ENCODE results near the gene TCTN1.
A peak's percentile ranks its signal among the peaks of the same experiment; 100 is the strongest.
"Not testable (repeated sequence)": the region's sequence is repeated elsewhere in the genome, so short reads cannot be mapped to it uniquely, and the experiment has no call there.

The TCTN1 gene

DNA sequence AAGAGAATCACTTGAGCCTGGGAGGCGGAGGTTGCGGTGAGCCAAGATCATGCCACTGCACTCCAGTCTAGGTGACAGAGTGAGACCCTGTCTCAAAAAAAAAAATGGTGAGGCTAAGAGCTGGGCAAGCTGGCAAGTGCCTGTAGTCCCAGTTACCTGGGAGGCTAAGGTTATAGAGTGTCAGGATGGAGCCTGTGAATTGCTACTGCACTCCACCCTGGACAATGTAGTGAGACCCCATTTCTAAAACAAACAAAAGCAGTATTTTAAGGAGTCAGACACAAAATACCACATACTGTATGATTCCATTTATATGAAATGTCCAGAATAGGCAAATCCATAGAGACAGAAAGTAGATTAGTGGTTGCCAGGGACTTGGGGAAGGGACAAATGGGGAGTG is 26.8 kb upstream of the TCTN1 start:
- DNase-seq: not testable (repeated sequence)

DNA sequence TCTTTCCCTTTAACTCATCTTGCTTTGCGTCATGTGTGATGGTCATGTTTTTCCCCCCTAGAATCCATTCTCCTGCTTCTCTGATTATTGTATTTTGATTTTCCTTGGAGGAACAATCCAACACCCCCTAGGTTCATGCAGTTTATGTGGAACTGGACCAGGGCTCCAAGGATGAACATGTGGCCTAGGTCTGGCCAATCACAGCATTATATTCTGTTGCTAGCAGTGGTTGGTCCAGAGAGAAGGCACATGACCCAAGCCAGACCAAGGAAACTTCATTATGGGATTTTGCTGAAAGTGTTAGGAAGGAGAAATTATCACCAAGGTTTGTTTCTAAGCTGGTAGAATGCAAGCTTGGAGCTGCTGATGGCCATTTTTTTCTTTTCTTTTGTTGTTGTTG is 23.9 kb upstream of the TCTN1 start:
- DNase-seq: no peak

DNA sequence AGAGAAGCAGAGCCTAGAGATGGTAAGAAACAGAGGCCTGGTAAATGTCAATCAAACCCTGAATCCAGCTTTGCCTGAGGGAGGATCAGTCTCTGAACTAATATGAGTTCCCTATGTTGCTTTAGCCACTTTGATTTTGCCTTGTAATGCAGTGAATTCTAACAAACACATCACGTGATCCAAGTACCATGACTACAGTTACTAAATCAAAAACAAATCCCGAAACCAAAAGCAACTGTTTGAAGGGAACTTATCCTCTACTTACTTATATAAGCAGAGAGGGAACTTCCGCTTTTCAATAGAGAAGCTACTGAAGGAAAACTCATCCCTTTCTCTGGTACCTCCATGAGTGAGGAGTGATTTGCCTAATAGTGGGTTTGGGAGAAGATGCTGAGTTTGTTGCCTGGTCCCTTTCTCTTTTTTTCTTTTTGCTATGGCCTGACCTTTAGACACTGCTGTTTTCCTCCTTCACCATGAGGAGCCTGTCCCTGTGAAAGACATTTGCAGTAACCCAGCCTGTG is 23.1 kb upstream of the TCTN1 start:
- peak in 1 of 2 donors; percentile 82 for DNase-seq

DNA sequence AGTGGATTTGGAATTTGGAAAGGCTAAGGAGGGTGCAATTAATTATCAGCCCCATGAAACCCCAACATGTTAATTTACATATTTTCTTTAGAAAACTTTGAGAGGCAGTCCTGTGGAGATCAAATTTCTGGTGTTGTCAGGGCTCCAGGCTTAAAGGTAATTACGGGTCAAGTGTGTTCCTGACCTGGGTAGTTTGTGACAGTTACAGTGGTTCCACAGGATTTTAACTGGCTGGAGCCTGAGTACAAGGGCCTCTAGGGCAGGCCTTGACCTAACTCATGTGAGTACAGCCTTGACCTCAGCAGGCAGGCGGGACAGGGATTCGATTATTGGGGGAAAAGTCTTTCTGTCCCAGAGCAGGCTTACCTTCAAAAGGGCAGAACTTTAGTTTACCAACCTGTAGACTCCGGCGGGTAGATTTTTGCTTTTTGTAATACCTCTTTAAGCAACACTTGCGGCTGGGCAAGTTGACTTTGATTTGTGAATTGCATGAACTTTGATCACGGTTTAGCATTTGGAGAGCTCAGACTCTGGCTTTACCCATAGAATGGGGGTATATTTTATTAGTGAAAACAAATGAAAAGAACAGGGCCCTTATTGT is 22.4 kb upstream of the TCTN1 start:
- no peak for DNase-seq

DNA sequence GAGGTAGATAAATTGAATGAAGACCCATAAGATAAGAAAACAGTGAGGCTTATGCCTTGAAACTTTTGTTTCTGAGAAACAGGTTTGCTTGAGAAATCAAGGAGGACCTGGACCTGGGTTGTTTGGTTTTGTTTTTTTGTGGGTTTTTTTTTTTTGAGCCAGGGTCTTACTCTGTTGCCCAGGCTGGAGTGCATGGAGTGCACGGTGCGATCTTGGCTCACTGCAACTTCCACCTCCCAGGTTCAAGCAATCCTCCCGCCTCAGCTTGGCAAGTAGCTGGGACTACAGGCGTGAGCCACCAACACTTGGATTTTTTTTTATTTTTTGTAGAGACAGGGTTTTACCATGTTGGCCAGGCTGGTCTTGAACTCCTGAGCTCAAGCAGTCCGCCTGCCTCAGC is 21.9 kb upstream of the TCTN1 start:
- no peak for DNase-seq

DNA sequence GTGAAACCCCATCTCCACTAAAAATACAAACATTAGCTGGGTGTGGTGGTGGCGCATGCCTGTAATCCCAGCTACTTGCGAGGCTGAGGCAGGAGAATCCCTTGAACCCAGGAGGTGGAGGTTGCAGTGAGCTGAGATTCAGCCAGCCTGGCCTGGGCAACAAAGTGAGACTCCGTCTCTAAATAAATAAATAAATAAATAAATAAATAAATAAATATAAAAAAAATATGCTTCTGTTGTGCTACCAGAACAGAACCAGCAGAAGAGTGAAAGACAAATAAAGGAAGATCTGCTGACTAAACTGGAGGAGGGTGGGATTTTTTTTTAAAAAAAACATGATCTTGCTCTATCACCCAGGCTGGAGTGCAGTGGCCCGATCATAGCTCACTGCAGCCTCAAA is 21.0 kb upstream of the TCTN1 start:
- DNase-seq: not testable (repeated sequence)

DNA sequence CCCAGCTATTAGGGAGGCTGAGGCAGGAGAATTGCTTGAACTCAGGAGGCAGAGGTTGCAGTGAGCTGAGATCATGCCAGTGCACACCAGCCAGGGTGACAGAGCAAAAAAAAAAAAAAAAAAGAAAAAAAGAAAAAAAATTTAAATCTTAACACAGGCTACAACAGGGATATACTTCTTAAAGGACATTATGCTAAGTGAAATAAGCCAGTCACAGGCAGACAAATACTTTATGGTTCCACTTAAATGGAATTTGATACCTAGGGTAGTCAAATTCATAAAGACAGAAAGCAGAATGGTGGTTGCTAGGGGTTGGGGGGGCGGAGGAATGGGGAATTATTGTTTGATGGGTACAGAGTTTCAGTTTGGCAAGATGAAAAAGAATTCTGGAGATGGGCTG is 16.0 kb upstream of the TCTN1 start:
- no peak for DNase-seq

DNA sequence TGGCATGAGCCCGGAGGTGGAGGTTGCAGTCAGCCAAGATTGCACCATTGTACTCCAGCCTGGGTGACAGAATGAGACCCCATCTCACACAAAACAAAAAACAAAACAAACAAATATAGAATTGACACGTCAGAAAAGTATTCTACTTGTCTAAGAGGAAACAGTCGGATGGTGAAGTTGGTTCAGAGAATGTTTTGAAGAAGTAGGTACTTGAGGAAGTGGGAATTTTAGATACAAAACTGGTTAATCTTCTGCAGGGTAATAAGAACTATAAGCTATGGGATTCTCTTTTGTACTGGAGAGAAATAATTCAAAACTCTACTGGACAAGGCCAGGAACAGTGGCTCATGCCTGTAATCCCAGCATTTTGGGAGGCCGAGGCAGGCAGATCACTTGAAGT is 14.6 kb upstream of the TCTN1 start:
- DNase-seq: no peak

DNA sequence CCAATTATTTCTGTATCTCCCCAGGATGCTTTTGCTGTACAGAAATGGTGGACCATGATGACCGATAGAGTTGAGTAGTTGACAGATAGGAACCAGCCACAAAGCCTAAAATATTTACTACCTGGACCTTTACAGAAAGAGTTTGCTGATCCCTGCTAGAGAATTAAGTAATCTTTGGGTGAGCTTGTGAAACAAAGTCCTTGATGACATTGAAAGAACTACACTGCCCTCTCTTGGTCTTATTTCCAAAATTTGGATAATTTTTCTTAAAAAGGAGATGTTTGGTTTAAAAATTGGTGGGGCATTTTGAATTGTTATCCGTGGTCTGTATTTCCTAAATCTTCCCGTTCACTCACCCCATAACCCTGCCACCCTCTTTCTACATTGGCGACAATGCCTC is 13.7 kb upstream of the TCTN1 start:
- peak in 1 of 2 donors; percentile 75 for DNase-seq

DNA sequence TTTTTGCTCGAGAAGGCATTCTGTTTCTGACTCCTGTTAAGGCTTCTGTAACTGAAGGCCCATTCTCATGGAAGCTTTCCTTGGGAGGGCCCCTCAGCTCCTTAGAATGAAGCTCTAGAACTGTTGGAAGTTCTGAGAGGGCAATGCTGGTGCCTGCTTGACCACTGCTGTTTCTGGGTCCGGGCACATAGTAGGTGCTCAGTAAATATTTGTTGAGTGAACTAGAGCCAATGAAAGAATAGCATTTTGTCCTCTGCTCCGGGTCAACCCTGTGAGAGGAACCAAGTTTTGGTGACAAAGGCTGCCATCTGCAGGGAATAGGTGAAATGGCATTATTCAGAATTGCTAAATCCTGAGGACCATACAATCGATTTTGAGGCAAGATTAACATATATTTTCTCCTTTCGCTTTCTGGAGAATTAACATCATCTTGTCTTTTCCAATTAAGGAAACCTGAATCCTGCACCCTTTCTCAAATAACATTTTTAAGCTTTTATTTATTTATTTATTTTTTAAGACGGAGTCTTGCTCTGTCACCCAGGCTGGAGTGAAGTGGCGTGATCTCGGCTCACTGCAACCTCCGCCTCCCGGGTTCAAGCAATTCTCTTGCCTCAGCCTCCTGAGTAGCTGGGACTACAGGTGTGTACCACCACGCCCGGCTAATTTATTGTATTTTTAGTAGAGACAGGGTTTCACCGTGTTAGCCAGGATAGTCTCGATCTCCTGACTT is 11.7 kb upstream of the TCTN1 start:
- DNase-seq: peak; percentile 64 to 79

DNA sequence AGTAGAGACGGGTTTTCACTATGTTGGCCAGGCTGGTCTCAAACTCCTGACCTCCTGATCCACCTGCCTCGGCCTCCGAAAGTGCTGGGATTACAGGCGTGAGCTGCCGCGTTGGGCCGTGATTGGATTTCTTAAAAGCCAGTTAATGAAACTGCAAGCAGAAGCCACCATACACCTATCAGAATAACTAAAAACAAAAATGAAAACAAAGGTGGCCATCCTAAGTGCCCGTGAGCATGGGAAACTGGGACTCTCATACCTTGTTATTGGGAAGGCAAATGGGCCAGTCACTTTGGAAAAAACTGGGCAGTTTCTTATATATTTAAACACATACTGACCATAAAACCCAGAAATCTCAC is 7.7 kb upstream of the TCTN1 start:
- no peak for DNase-seq

DNA sequence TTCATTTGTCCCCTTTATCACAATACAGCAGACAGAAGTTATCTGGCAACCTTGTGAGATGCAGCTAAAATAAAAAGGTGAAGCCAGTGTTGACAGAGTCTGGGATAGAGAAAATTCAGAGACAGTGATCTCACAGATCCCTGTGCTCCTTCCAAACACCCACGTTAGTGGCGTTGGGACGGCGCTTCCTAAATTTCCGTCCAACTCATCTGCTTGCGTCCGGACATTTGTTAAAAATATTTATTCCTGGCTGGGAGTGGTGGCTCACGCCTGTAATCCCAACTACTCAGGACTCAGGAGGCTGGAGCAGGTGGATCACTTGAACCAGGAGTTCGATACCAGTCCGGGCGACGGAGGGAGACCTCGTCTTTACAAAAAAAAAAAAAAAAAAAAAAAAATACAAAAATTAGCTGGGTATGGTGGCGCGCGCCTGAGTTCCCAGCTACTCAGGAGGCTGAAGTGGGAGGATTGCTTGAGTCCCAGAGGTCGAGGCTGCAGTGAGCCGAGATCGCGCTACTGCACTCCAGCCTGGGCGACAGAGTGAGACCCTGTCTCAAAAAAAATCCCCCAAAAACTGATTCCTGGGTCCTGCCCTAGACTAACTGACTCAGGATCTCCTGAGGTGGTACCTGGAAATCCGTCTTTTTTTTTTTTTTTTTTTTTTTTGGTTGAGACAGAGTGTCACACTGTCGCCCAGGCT is 708 bp upstream of the TCTN1 start:
- no peak for DNase-seq

DNA sequence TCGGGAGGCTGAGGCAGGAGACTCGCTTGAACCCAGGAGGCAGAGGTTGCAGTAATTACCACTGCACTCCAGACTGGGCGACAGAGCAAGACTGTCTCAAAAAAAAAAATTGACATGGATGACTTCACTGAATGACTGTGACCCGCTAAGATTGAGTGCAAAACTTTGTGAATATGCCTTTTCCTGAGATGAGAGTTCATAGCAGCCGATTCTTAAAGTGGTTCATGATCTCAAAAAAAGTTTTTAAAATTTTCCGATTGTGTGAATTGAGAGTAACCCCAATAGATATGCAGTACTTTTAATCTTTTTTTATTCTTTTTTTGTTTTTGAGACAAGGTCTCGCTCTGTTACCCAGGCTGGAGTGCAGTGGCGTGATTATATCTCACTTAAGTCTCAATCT is 1.2 kb downstream of the TCTN1 start:
- no peak for DNase-seq

DNA sequence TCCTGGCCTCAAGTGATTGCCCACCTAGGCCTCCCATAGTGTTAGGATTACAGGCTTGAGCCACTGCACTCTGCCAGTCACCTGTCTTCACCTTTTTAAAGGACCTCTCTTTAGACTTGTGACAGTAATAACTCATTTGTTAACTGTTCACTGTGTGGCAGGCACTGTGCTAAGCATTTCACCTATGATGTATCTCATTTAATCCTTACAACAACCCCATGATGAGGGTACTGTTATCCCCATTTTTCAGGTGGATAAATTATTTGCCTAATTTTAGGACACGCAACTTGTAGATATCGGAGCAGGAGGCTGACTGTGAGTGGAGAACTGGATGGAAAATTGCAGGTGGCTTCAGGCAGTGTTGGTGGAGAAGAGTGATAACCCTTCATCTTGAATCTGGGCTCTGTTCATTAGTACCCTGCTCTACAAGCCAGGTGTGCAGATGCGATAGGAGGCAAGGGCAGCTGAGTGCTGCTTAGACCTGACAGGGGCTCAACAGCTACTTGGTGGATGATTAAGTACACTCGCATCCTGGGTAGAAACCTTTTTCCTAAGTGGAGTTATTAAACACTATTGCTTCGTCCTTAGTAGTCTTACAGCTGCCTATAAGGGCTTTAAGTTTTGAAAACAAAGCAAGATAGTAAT is 2.7 kb downstream of the TCTN1 start:
- no peak for DNase-seq

DNA sequence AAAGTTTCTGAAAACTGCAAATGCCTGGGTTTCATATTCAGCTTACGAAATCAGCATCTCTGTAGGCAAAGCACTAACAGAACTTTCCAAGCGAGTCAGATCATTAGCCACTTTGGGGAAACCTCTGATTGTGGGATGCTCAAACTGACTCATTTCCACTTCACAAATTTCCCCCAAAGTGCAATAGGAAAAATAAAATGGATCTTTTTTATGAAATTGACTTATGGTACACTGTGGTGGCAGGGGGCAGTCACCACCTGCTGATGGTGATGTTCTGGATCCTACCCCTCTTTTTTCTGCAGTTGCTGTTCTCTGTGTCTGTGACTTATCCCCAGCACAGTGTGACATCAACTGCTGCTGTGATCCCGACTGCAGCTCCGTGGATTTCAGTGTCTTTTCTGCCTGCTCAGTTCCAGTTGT is 5.6 kb downstream of the TCTN1 start:
- peak; percentile 14 to 18 for DNase-seq

DNA sequence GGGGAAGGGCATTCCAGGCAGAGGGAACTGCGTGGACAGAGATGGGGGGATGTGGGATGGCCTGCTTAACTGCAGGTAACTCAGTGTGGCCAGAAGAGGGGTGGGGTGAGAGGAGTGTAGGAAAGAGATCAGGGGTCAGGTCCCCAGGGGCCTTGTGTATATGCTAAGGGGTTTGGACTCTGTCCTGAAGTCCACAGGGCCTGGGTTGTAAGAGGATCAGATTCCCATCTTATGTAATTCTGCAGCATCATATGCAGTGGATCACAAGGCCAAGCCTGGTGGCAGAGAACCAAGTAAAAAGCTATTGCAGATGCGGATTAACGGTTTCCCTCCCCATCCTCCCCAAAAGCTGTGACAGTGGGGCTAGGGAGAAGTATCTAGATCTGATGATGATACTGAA is 8.7 kb downstream of the TCTN1 start:
- DNase-seq: no peak

DNA sequence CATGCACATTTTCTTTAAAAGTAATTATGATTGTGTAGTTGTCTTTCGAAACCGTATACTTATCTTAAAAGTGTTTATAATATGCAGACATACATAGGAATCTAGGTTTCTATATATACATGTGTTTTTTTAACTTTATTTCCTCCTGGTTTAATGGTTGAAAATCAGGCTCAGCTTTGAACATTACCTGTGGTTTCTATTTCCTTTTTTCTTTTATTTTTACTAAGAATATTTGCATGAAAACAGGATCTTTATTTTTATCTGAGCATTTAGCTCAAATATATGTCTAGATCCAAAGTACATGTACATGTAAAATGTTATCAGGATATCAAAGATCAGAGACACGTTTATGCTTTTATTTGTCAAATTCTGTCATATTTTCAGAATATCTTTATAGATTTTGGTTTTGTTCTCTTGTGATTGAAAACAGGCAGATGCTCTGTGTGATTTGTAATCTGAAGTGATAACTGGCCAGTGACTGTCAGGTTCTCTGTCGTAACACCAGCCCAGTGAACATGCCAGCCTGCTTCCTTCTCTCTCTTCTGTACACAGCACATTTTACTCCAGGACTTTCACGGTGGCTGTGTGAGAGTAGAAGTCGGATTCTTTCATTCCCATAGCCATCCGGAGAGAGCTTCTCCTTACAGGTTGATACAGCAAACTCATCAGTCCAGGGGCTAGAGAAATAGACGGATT is 13.7 kb downstream of the TCTN1 start:
- no peak for DNase-seq

DNA sequence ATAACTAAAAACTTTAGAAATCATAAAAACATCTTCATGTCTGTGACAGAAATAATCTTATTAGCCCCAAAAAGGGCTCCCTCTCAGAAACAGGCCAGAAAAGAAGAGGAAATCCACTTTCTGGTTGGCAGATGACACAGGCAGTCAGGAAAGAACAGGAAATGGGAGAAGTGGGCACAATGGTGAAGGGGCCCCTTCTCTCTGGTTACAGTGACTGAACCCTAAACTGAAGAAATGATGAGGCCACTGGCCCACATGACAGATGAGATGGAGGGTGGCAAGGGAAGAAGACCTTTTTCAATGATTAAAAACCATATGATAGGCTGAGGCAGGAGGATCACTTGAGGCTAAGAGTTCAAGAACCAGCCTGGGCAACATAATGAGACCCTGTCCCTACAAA is 21.1 kb downstream of the TCTN1 start:
- DNase-seq: no peak

DNA sequence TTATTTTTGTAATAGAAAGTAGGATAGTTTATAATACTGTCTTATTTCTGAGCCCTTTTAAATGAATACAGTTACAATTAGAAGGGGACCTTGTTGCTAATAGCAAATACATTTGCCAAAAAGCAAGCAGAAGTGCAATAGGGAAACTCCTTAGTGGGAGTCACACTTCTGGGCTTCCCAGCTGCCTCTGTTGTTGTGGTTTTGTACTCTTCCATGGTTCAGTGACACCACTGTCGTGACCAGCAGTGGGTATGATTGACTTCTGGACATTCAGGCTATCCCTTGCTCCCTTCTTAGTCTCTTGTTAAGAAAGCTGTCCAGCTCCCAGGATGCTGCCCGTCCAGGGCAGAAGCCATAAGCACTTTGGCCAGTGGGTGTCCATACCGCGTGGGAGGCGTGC is 22.6 kb downstream of the TCTN1 start:
- peak in 1 of 2 donors; percentile 21 for DNase-seq

DNA sequence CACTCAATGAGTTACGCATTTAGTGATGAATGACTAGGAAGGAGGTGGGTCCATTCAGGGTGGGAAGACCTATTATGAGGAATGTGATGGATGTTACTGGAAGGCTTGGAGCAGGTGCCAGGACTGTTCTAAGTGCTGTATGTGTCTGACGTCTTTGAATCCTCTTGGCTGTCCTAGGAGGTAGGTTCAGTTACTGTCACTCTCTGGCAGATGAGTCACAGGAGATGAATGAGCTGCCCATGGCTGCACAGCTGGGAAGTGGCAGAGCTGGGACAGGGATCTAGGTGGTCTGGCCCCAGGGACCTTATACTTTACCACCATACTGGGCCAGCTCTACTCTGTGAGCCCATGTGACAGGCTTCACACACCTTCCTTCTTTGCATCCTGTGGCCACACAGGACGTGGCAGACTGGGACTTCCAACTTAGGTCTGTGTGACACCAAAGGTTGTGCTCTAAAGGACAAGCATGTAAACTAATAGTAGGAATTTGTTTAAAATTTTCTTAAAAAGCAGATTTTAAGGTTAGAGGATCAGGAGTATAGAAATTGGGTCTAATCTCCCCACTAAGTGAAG is 24.0 kb downstream of the TCTN1 start:
- no peak for DNase-seq

DNA sequence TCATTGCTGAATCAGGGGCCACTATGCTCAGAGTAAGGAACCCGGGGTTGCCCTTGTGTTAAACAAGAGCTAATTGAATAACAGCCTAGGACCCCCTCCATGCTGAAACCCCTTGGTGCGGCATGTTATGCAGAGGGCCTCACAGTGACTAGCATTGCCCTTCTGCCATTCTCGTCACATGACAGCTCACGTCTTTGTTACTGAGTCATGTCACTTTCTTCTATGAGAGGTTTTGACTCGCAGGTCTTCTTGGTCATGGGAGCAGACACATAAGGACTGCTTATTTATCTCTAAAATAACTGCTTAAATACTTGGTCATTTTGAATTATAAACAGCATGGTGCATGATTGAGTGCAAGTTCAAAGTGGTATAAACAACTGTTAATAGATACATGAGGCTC is 24.9 kb downstream of the TCTN1 start:
- no peak for DNase-seq

DNA sequence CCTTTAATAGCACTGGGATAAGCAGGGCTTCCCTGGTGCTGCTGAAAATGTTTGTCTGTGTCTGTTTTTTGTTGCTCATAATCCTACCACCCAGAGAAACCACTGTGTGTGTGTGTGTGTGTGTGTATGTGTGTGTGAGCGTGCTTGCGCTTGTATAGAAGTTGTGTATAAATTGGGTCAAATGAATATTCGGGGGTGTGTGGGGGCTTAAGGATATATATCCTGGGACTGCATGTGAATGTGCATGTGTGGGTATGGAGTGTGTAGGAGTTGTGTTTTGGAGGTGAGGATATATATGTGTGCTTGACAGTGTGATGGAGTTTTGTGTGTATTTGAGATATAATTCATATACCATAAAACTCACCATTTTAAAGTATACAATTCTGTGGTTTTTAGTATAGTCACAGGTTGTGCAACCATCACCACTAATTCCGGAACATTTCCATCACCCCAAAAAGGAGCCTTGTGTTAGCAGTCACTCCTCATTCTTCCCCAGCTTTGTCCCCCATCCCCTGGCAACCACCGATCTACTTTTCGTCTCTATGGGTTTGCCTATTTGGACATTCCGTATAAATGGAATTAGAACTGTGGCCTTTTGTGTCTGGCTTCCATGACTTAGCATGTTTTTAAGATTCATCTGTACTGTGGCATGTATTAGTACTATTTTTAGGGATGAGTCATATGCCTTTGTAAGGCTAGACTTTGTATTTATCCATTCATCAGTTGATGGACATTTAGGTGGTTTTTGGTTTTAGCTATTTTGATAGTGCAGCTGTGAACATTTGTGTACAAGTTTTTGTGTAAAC is 25.6 kb downstream of the TCTN1 start:
- no peak for DNase-seq
